Neural cell (in vitro differentiated cells): ENCODE data around the gene PPAN. TPM values are rescaled to one million over a fixed set of nuclear protein-coding genes. Genes with fewer than 3 reads are reported as not detected.

ENCODE experiments used
- H2AFZ ChIP-seq: fragments of 200-600, 300-800 bp; sonication (generic), shearing (Covaris generic); 2 replicates; pipeline ENCODE4 v1.6.0; 2014; ENCODE audit warnings: low read depth, mild to moderate bottlenecking, antibody characterized with exemption, low read length, moderate library complexity
- H3F3A ChIP-seq: fragments of 200-600 bp; shearing (Covaris generic); 2 replicates; pipeline ENCODE4 v1.6.1; 2016; ENCODE audit warnings: mild to moderate bottlenecking, moderate library complexity, mixed read lengths, antibody characterized with exemption, low read length; ENCODE audit not compliant: insufficient read depth, poor library complexity, severe bottlenecking
- H3K27ac ChIP-seq: fragments of 200-600, 300-800 bp; sonication (generic), shearing (Covaris generic); 2 replicates; pipeline ENCODE4 v1.5.1; 2014; ENCODE audit warnings: mild to moderate bottlenecking, low read length, moderate library complexity
- H3K27me3 ChIP-seq: fragments of 300-800, 200-600 bp; sonication (generic), shearing (Covaris generic); 2 replicates; pipeline ENCODE4 v1.6.0; 2014; ENCODE audit warnings: mild to moderate bottlenecking, low read depth, low read length, moderate library complexity; ENCODE audit not compliant: insufficient read depth
- H3K36me3 ChIP-seq: fragments of 300-800, 200-600 bp; sonication (generic), shearing (Covaris generic); 2 replicates; pipeline ENCODE4 v1.5.1; 2014; ENCODE audit warnings: mild to moderate bottlenecking, antibody characterized with exemption, low read length, moderate library complexity; ENCODE audit not compliant: insufficient read depth
- H3K4me2 ChIP-seq: fragments of 300-800, 200-600 bp; sonication (generic), shearing (Covaris generic); 2 replicates; pipeline ENCODE4 v1.6.0; 2014; ENCODE audit warnings: mild to moderate bottlenecking, low read length
- H3K4me3 ChIP-seq: fragments of 300-800, 200-600 bp; sonication (generic), shearing (Covaris generic); 2 replicates; pipeline ENCODE4 v1.5.1; 2014; ENCODE audit warnings: mild to moderate bottlenecking, low read length, moderate library complexity
- H3K79me2 ChIP-seq: fragments of 200-600 bp; shearing (Covaris generic); replicated peaks from 2 replicates; pipeline ENCODE4 v1.6.0; 2014; ENCODE audit warnings: mild to moderate bottlenecking, low read length, moderate library complexity; ENCODE audit not compliant: insufficient read depth
- H3K9ac ChIP-seq: fragments of 300-800, 200-600 bp; sonication (generic), shearing (Covaris generic); 2 replicates; pipeline ENCODE4 v1.6.1; 2016; ENCODE audit warnings: mild to moderate bottlenecking, low read length, mixed read lengths
- H3K9me2 ChIP-seq: fragments of 200-600 bp; shearing (Covaris generic); 2 replicates; pipeline ENCODE4 v1.6.1; 2016; ENCODE audit warnings: mild to moderate bottlenecking, low read length, mixed read lengths; ENCODE audit not compliant: insufficient read depth
- H3K9me3 ChIP-seq: fragments of 200-600, 300-800 bp; sonication (generic), shearing (Covaris generic); 2 replicates; pipeline ENCODE4 v1.6.1; 2016; ENCODE audit warnings: mild to moderate bottlenecking, mixed run types, low read length, moderate library complexity, mixed read lengths
- H4K20me1 ChIP-seq: fragments of 200-600 bp; shearing (Covaris generic); 2 replicates; pipeline ENCODE4 v1.6.1; 2016; ENCODE audit warnings: mild to moderate bottlenecking, mixed run types; ENCODE audit not compliant: insufficient read depth
- CTCF ChIP-seq: fragments of 450-650 bp; IDR thresholded peaks from 2 replicates; pipeline ENCODE4 v1.5.1; 2014; ENCODE audit warnings: antibody characterized with exemption, mild to moderate bottlenecking, moderate library complexity; ENCODE audit not compliant: poor library complexity, severe bottlenecking
- EP300 ChIP-seq: fragments of 450-650 bp; conservative IDR thresholded peaks from 2 replicates; pipeline ENCODE4 v1.6.1; 2014; ENCODE audit warnings: antibody characterized with exemption, mild to moderate bottlenecking, moderate library complexity; ENCODE audit not compliant: poor library complexity, severe bottlenecking
- EZH2 ChIP-seq: fragments of 200-600, 300-800 bp; shearing (Covaris generic), sonication (generic); IDR thresholded peaks from 2 replicates; pipeline ENCODE4 v1.6.1; 2014; ENCODE audit warnings: antibody characterized with exemption, low read length, borderline replicate concordance, mild to moderate bottlenecking; ENCODE audit not compliant: insufficient read depth, poor library complexity, severe bottlenecking
- MXI1 ChIP-seq: fragments of 450-650 bp; conservative IDR thresholded peaks from 2 replicates; pipeline ENCODE4 v1.6.1; 2014; ENCODE audit warnings: antibody characterized with exemption, mild to moderate bottlenecking; ENCODE audit not compliant: poor library complexity, severe bottlenecking
- POLR2AphosphoS5 ChIP-seq: IDR thresholded peaks from 2 replicates; pipeline ENCODE4 v1.6.1; 2012
- RAD21 ChIP-seq: fragments of 450-650 bp; conservative IDR thresholded peaks from 2 replicates; pipeline ENCODE4 v1.6.1; 2014; ENCODE audit warnings: antibody characterized with exemption, mild to moderate bottlenecking, moderate library complexity
- SMC3 ChIP-seq: fragments of 450-650 bp; conservative IDR thresholded peaks from 2 replicates; pipeline ENCODE4 v1.6.1; 2014; ENCODE audit warnings: antibody characterized with exemption, mild to moderate bottlenecking, moderate library complexity; ENCODE audit not compliant: poor library complexity
- TAF1 ChIP-seq: IDR thresholded peaks from 2 replicates; pipeline ENCODE4 v1.6.1; 2012; ENCODE audit warnings: low read depth
- polyA plus RNA-seq: library from polyadenylated mRNA; depleted of rRNA; stranded (reverse); fragments of >200 nt; gene quantifications from 2 replicates; pipeline ENCODE4 v1.2.3, GENCODE V29; 2014
- TF ChIP-seq, protein P1 (sequence below): IDR thresholded peaks from 2 replicates; pipeline ENCODE4 v1.6.1; 2012; ENCODE audit warnings: borderline replicate concordance

Gene PPAN
- polyA plus RNA-seq, 1 donor from 2014 or later = 13.9 TPM

DNA sequence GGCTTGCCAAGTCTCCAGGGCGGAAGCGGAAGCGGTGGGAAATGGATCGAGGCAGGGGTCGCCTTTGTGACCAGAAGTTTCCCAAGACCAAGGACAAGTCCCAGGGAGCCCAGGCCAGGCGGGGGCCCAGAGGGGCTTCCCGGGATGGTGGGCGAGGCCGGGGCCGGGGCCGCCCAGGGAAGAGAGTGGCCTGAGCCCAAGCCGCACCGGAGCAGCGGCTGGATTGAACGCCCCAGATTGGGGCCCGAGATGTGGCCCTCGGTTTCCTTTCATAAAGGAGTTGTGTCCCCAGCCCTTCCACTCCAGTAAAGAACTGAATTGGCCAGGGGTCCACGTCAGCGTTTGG, 4.8 kb downstream of the PPAN start:
- H3K4me3 ChIP-seq = no peak overlapping the region
- H3K27ac ChIP-seq = no peak overlapping the region
- no peaks in the 10 kb centered on the region for H3K9me2 ChIP-seq
- H3F3A ChIP-seq = no peaks in the 10 kb centered on the region
- H3K9me3 ChIP-seq = no peaks in the 10 kb centered on the region
- H2AFZ ChIP-seq = no peak overlapping the region
- no peaks in the 10 kb centered on the region for H3K27me3 ChIP-seq
- H3K4me2 ChIP-seq = no peak overlapping the region
- H3K9ac ChIP-seq = no peak overlapping the region
- peaks cover 12% of the 10 kb centered on the region for H3K79me2 ChIP-seq
- H3K36me3 ChIP-seq = no peaks in the 10 kb centered on the region
- no peaks in the 10 kb centered on the region for H4K20me1 ChIP-seq
- no peak for TF ChIP-seq TAF1
- no peak for TF ChIP-seq EZH2
- no peak for TF ChIP-seq CTCF
- TF ChIP-seq POLR2AphosphoS5 = no peak
- no peak for TF ChIP-seq SMC3

GRCh38 chr19:10111405-10111811, 5.2 kb downstream of the PPAN start, which contains the start of gene P2RY11:
P2RY11 (plus strand) TSS chr19:10111693; CDS start chr19:10111722, 29 bp downstream.
- H3K4me2 ChIP-seq = no peak within 1 kb of the TSS
- H3K9ac ChIP-seq = no peak within 1 kb of the TSS
- peaks cover 12% of the 10 kb centered on the region for H3K79me2 ChIP-seq
- no peak for TF ChIP-seq RAD21
- no peak for TF ChIP-seq TAF1
- no peak for TF ChIP-seq CTCF
- TF ChIP-seq, protein P1, sequence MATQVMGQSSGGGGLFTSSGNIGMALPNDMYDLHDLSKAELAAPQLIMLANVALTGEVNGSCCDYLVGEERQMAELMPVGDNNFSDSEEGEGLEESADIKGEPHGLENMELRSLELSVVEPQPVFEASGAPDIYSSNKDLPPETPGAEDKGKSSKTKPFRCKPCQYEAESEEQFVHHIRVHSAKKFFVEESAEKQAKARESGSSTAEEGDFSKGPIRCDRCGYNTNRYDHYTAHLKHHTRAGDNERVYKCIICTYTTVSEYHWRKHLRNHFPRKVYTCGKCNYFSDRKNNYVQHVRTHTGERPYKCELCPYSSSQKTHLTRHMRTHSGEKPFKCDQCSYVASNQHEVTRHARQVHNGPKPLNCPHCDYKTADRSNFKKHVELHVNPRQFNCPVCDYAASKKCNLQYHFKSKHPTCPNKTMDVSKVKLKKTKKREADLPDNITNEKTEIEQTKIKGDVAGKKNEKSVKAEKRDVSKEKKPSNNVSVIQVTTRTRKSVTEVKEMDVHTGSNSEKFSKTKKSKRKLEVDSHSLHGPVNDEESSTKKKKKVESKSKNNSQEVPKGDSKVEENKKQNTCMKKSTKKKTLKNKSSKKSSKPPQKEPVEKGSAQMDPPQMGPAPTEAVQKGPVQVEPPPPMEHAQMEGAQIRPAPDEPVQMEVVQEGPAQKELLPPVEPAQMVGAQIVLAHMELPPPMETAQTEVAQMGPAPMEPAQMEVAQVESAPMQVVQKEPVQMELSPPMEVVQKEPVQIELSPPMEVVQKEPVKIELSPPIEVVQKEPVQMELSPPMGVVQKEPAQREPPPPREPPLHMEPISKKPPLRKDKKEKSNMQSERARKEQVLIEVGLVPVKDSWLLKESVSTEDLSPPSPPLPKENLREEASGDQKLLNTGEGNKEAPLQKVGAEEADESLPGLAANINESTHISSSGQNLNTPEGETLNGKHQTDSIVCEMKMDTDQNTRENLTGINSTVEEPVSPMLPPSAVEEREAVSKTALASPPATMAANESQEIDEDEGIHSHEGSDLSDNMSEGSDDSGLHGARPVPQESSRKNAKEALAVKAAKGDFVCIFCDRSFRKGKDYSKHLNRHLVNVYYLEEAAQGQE = no peak
- TF ChIP-seq EZH2 = no peak
- TF ChIP-seq POLR2AphosphoS5 = no peak
- TF ChIP-seq EP300 = no peak
- TF ChIP-seq SMC3 = no peak
- no peak for TF ChIP-seq MXI1
- no peaks in the 10 kb centered on the region for H4K20me1 ChIP-seq
- H2AFZ ChIP-seq = no peak within 1 kb of the TSS
- H3F3A ChIP-seq = no peaks in the 10 kb centered on the region
- H3K27ac ChIP-seq = no peak within 1 kb of the TSS
- H3K4me3 ChIP-seq = no peak within 1 kb of the TSS
- no peaks in the 10 kb centered on the region for H3K27me3 ChIP-seq
- H3K9me2 ChIP-seq = no peaks in the 10 kb centered on the region
- no peaks in the 10 kb centered on the region for H3K9me3 ChIP-seq
- H3K36me3 ChIP-seq = no peaks in the 10 kb centered on the region
